GM19238 (cell line): ENCODE measurements around the gene DNAJC18.

Experiments
- DNase-seq: peaks from one replicate; pipeline ENCODE4 v3.0.0; 2011; ENCODE audit warnings: low spot score; ENCODE audit not compliant: insufficient read length

DNAJC18 gene

GRCh38 chr5:139369181-139369580 lies 70.1 kb downstream of the DNAJC18 start:
- DNase-seq: no peak

- DNase-seq: no peak
These were observed 70.7 kb downstream of the DNAJC18 start for GRCh38 chr5:139368613-139369012.

DNA sequence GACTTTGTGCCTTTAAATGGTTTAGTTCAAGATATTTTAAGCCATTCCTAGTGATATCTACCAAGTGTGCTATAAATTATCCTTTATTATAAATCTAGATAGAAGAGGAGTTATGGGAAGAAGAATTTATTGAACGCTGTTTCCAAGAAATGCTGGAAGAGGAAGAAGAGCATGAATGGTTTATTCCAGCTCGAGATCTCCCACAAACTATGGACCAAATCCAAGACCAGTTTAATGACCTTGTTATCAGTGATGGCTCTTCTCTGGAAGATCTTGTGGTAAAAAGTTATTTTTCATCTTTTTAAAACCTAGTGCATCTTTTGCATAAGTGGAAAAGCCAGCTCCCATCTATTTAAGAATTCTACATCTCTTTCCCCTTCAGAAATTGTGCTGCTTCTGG lies 74.9 kb downstream of the DNAJC18 start:
- DNase-seq: no peak

DNA sequence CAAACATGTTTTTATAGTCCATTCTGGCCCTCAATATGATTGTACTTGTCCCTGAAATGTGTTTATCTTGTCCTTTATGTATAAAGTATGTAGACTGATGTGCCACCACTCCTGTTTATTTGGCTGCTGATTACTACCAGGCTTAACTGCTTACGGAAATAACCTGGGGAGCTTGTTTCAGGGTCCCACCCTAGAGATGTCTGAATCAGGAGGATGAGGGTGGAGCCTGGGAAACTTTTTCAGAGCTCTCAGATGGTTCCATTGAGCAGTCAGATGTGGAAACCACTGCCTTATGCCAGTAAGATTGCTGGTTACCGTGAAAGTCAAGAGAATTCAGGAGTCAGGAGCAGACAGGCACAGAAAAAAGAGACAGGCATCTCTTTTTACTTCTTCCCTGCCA lies 75.4 kb downstream of the DNAJC18 start:
- no peak for DNase-seq

- no peak for DNase-seq
These were observed 77.4 kb downstream of the DNAJC18 start for GRCh38 chr5:139361835-139362429.

GRCh38 chr5:139360384-139360783 lies 78.9 kb downstream of the DNAJC18 start:
- no peak for DNase-seq
